ENCODE results near the gene FOXJ3.

Gene FOXJ3

GRCh38 chr1:42145389-42145716 lies 189.7 kb downstream of the FOXJ3 start:
- H3K4me1 ChIP-seq (ENCODE audit: insufficient read depth, low read length) = no peaks in the 10 kb centered on the region
- no peaks in the 10 kb centered on the region for H3K9me3 ChIP-seq (ENCODE audit: control insufficient read depth, insufficient read depth, low read length)
- no peaks in the 10 kb centered on the region for H3K36me3 ChIP-seq (ENCODE audit: insufficient read depth, low read length)
- H3K9ac ChIP-seq (ENCODE audit: low read depth, low read length) = no peak overlapping the region

- Histone ChIP-seq H3K4me1 (ENCODE audit: insufficient read depth, low read length) (no peaks in the 10 kb centered on the region), H3K9me3 (ENCODE audit: control insufficient read depth, insufficient read depth, low read length) (no peaks in the 10 kb centered on the region), H3K9ac (ENCODE audit: low read depth, low read length) (no peak overlapping the region), H3K36me3 (ENCODE audit: insufficient read depth, low read length) (no peaks in the 10 kb centered on the region)
Observed at GRCh38 chr1:42144711-42145388, 190.2 kb downstream of the FOXJ3 start.

- H3K4me1 ChIP-seq (ENCODE audit: insufficient read depth, low read length) = no peaks in the 10 kb centered on the region
- no peaks in the 10 kb centered on the region for H3K9me3 ChIP-seq (ENCODE audit: control insufficient read depth, insufficient read depth, low read length)
- no peaks in the 10 kb centered on the region for H3K36me3 ChIP-seq (ENCODE audit: insufficient read depth, low read length)
- H3K9ac ChIP-seq (ENCODE audit: low read depth, low read length) = no peak overlapping the region
Observed at GRCh38 chr1:42143896-42144710, 190.9 kb downstream of the FOXJ3 start.

- Histone ChIP-seq H3K9me3 (ENCODE audit: control insufficient read depth, insufficient read depth, low read length) (no peaks in the 10 kb centered on the region), H3K4me1 (ENCODE audit: insufficient read depth, low read length) (no peaks in the 10 kb centered on the region), H3K9ac (ENCODE audit: low read depth, low read length) (no peak overlapping the region), H3K36me3 (ENCODE audit: insufficient read depth, low read length) (no peaks in the 10 kb centered on the region)
Observed at GRCh38 chr1:42142894-42143675, 191.9 kb downstream of the FOXJ3 start.

GRCh38 chr1:42141978-42142377 lies 193.1 kb downstream of the FOXJ3 start:
- no peaks in the 10 kb centered on the region for H3K36me3 ChIP-seq (ENCODE audit: insufficient read depth, low read length)
- no peaks in the 10 kb centered on the region for H3K4me1 ChIP-seq (ENCODE audit: insufficient read depth, low read length)
- H3K9me3 ChIP-seq (ENCODE audit: control insufficient read depth, insufficient read depth, low read length) = no peaks in the 10 kb centered on the region
- H3K9ac ChIP-seq (ENCODE audit: low read depth, low read length) = no peak overlapping the region

GRCh38 chr1:42140191-42140590 lies 194.8 kb downstream of the FOXJ3 start:
- Histone ChIP-seq H3K9ac (ENCODE audit: low read depth, low read length) (no peak overlapping the region), H3K36me3 (ENCODE audit: insufficient read depth, low read length) (no peaks in the 10 kb centered on the region), H3K4me1 (ENCODE audit: insufficient read depth, low read length) (no peaks in the 10 kb centered on the region), H3K9me3 (ENCODE audit: control insufficient read depth, insufficient read depth, low read length) (no peaks in the 10 kb centered on the region)

- Histone ChIP-seq H3K9me3 (ENCODE audit: control insufficient read depth, insufficient read depth, low read length) (no peaks in the 10 kb centered on the region), H3K9ac (ENCODE audit: low read depth, low read length) (no peak overlapping the region), H3K4me1 (ENCODE audit: insufficient read depth, low read length) (no peaks in the 10 kb centered on the region), H3K36me3 (ENCODE audit: insufficient read depth, low read length) (no peaks in the 10 kb centered on the region)
Observed at GRCh38 chr1:42139444-42139843, 195.6 kb downstream of the FOXJ3 start.

- H3K4me1 ChIP-seq (ENCODE audit: insufficient read depth, low read length) = no peaks in the 10 kb centered on the region
- no peaks in the 10 kb centered on the region for H3K36me3 ChIP-seq (ENCODE audit: insufficient read depth, low read length)
- no peaks in the 10 kb centered on the region for H3K9me3 ChIP-seq (ENCODE audit: control insufficient read depth, insufficient read depth, low read length)
- no peak overlapping the region for H3K9ac ChIP-seq (ENCODE audit: low read depth, low read length)
Observed at GRCh38 chr1:42138586-42138985, 196.4 kb downstream of the FOXJ3 start.

GRCh38 chr1:42137766-42138165 lies 197.3 kb downstream of the FOXJ3 start:
- Histone ChIP-seq H3K4me1 (ENCODE audit: insufficient read depth, low read length) (no peaks in the 10 kb centered on the region), H3K36me3 (ENCODE audit: insufficient read depth, low read length) (no peaks in the 10 kb centered on the region), H3K9me3 (ENCODE audit: control insufficient read depth, insufficient read depth, low read length) (no peaks in the 10 kb centered on the region), H3K9ac (ENCODE audit: low read depth, low read length) (no peak overlapping the region)

GRCh38 chr1:42136466-42136865 lies 198.6 kb downstream of the FOXJ3 start:
- Histone ChIP-seq H3K9me3 (ENCODE audit: control insufficient read depth, insufficient read depth, low read length) (no peaks in the 10 kb centered on the region), H3K36me3 (ENCODE audit: insufficient read depth, low read length) (no peaks in the 10 kb centered on the region), H3K9ac (ENCODE audit: low read depth, low read length) (no peak overlapping the region), H3K4me1 (ENCODE audit: insufficient read depth, low read length) (no peaks in the 10 kb centered on the region)

- no peak overlapping the region for H3K9ac ChIP-seq (ENCODE audit: low read depth, low read length)
- H3K9me3 ChIP-seq (ENCODE audit: control insufficient read depth, insufficient read depth, low read length) = no peaks in the 10 kb centered on the region
- no peaks in the 10 kb centered on the region for H3K36me3 ChIP-seq (ENCODE audit: insufficient read depth, low read length)
- no peaks in the 10 kb centered on the region for H3K4me1 ChIP-seq (ENCODE audit: insufficient read depth, low read length)
Observed at GRCh38 chr1:42135426-42135825, 199.6 kb downstream of the FOXJ3 start.

- H3K9me3 ChIP-seq (ENCODE audit: control insufficient read depth, insufficient read depth, low read length) = no peaks in the 10 kb centered on the region
Observed at GRCh38 chr1:42133809-42134526, 201.1 kb downstream of the FOXJ3 start.

GRCh38 chr1:42133390-42133789 lies 201.6 kb downstream of the FOXJ3 start:
- no peaks in the 10 kb centered on the region for H3K4me1 ChIP-seq (ENCODE audit: insufficient read depth, low read length)
- no peaks in the 10 kb centered on the region for H3K36me3 ChIP-seq (ENCODE audit: insufficient read depth, low read length)
- H3K9me3 ChIP-seq (ENCODE audit: control insufficient read depth, insufficient read depth, low read length) = no peaks in the 10 kb centered on the region
- H3K9ac ChIP-seq (ENCODE audit: low read depth, low read length) = no peak overlapping the region

More at GRCh38 chr1:42133809-42134526, 201.1 kb downstream of the FOXJ3 start:
- Histone ChIP-seq H3K36me3 (ENCODE audit: insufficient read depth, low read length) (no peaks in the 10 kb centered on the region), H3K4me1 (ENCODE audit: insufficient read depth, low read length) (no peaks in the 10 kb centered on the region), H3K9ac (ENCODE audit: low read depth, low read length) (no peak overlapping the region)

- no peaks in the 10 kb centered on the region for H3K36me3 ChIP-seq (ENCODE audit: insufficient read depth, low read length)
- no peaks in the 10 kb centered on the region for H3K4me1 ChIP-seq (ENCODE audit: insufficient read depth, low read length)
- H3K9ac ChIP-seq (ENCODE audit: low read depth, low read length) = no peak overlapping the region
- no peaks in the 10 kb centered on the region for H3K9me3 ChIP-seq (ENCODE audit: control insufficient read depth, insufficient read depth, low read length)
Observed at GRCh38 chr1:42130061-42130660, 204.9 kb downstream of the FOXJ3 start.
